Measurements from ENCODE around the gene CSK.
"Not testable (repeated sequence)": the region's sequence is repeated elsewhere in the genome, so short reads cannot be mapped to it uniquely, and the experiment has no call there.

The CSK gene

GRCh38 chr15:74781431-74782258, at the start of gene CSK:
Gene CSK (plus strand): TSS chr15:74782080. CDS start chr15:74798298, 16,218 bp downstream.
- peak; percentile 66 for DNase-seq (ENCODE audit: low read depth)

- DNase-seq (ENCODE audit: low read depth): no peak
Measured at GRCh38 chr15:74732846-74733245, 49.0 kb upstream of the CSK start.

- no peak for DNase-seq (ENCODE audit: low read depth)
Measured at GRCh38 chr15:74733269-74733668, 48.6 kb upstream of the CSK start.

DNA sequence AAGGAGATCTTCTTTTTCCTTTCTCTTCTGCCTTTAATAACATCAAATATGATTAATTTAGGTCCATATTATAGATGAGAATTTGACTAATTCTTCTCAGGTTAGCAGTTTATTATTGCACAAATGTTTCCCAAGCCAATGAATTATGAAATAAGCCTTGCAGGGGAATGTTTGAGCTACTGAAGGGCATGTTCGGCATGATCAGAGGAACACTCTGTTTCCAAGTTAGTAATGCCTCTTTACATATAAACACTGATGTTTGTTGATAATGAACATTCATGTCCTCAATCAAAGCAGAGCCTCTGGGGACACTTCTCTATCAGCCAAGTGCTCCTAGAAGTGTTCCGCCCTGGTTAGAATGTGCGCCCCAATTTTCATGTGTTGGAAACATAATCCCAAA, 46.6 kb upstream of the CSK start:
- no peak for DNase-seq (ENCODE audit: low read depth)

DNA sequence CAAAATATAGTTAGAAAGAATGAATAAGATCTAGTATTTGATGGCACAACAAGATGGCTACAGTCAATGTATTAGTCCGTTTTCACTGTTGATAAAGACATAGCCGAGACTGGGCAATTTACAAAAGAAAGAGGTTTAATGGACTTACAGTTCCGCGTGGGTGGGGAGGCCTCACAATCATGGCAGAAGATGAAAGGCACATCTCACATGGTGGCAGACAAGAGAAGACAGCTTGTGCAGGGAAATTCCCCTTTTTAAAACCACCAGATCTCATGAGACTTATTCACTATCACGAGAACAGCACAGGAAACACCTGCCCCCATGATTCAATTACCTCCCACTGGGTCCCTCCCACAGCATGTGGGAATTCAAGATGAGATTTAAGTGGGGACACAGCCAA, 43.6 kb upstream of the CSK start:
- DNase-seq (ENCODE audit: low read depth): not testable (repeated sequence)

DNA sequence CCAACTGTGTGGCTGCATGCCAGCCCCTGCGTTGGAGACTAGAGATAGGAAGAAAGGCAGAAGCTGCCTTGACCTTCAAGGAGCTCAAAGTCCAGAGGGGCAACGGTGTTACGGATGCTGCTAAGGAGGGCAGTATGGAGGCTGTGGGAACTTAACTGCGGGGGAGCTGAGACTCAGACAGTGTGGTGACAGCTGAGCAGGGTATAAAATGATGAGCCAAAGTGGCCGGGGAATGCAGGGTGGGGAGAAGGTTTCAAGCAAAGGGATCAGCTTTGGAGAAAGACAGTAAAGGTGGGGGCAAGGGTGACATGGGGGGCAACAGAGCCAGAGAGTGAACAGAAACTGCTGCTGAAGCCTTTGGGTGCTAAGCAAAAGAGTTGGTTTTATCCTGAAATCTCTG, 39.5 kb upstream of the CSK start:
- DNase-seq (ENCODE audit: low read depth): no peak

GRCh38 chr15:74746389-74746788, 35.5 kb upstream of the CSK start:
- DNase-seq (ENCODE audit: low read depth): no peak

GRCh38 chr15:74748322-74748946, 33.4 kb upstream of the CSK start, which contains the start of gene CYP1A2:
Gene CYP1A2 (plus strand): TSS chr15:74748845. CDS start chr15:74749739, 894 bp downstream.
- DNase-seq (ENCODE audit: low read depth): no peak

- no peak for DNase-seq (ENCODE audit: low read depth)
Measured at GRCh38 chr15:74749832-74750231, 32.0 kb upstream of the CSK start.

DNA sequence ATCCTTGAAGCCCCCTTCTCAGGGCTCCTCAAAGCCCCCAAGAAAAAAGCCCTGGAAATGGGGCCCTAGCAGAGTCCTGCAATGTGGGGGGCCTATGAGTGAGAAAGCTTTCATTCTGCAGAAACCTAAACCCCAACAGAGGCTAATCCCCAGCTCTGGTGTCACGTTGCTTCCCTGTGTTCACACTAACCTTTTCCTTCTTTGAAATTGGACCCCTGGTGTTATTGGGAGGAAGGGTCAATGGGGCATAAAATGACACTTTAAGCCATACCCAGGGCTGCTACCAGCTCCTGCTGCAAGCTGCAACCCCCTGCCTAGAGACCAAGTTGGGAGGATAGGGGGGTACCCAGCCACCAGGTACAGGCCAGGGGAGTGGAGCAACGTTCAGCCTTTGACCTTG, 31.1 kb upstream of the CSK start:
- DNase-seq (ENCODE audit: low read depth): no peak

GRCh38 chr15:74752011-74752410, 29.9 kb upstream of the CSK start:
- no peak for DNase-seq (ENCODE audit: low read depth)

- no peak for DNase-seq (ENCODE audit: low read depth)
Measured at GRCh38 chr15:74752531-74752930, 29.3 kb upstream of the CSK start.

GRCh38 chr15:74754593-74755215, 27.2 kb upstream of the CSK start:
- no peak for DNase-seq (ENCODE audit: low read depth)

DNA sequence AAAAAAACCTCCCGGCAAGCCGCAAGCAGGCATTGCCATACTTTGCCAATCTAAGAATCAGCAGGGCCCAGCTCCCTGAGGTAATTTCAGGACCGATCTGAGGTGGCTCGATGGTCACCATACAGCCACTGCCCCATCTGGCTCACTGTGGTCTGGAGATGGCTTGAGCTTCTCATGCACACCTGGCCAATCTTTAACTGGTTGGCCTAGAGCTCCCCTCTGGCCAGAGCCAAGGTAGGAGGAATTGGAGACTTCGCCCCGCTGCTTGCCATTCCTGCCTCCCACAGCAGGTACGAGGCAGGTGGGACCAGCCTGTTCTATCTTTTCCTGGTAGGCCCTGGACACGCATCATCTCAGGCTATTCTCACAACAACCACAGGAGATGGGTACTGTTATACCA, 23.1 kb upstream of the CSK start:
- no peak for DNase-seq (ENCODE audit: low read depth)

- no peak for DNase-seq (ENCODE audit: low read depth)
Measured at GRCh38 chr15:74762791-74763150, 19.1 kb upstream of the CSK start.

GRCh38 chr15:74763416-74763815, 18.5 kb upstream of the CSK start:
- no peak for DNase-seq (ENCODE audit: low read depth)

GRCh38 chr15:74767167-74768098, 14.4 kb upstream of the CSK start:
- no peak for DNase-seq (ENCODE audit: low read depth)

GRCh38 chr15:74768099-74768770, 13.6 kb upstream of the CSK start:
- no peak for DNase-seq (ENCODE audit: low read depth)

- DNase-seq (ENCODE audit: low read depth): peak; percentile 54
Measured at GRCh38 chr15:74768771-74769342, 13.0 kb upstream of the CSK start.

GRCh38 chr15:74769463-74770025, 12.3 kb upstream of the CSK start:
- no peak for DNase-seq (ENCODE audit: low read depth)
